IPS DF 6.9 (cell line): ENCODE measurements around the gene PDLIM7.

Experiments
- DNase-seq: peaks from one replicate; pipeline ENCODE4 v3.0.0-alpha.2; 2013; ENCODE audit warnings: low read depth, low spot score
- H3K27ac ChIP-seq: one replicate; pipeline ENCODE4 v1.5.1; 2013; ENCODE audit warnings: low read length, control low read depth
- H3K27me3 ChIP-seq: 2 replicates; pipeline ENCODE4 v1.6.1; 2013; ENCODE audit warnings: mild to moderate bottlenecking, low read length; ENCODE audit not compliant: control insufficient read depth, insufficient read depth
- H3K36me3 ChIP-seq: 2 replicates; pipeline ENCODE4 v1.6.1; 2013; ENCODE audit warnings: low read length; ENCODE audit not compliant: control insufficient read depth, insufficient read depth
- H3K4me1 ChIP-seq: 2 replicates; pipeline ENCODE4 v1.6.1; 2013; ENCODE audit warnings: low read length; ENCODE audit not compliant: control insufficient read depth, insufficient read depth
- H3K4me3 ChIP-seq: 2 replicates; pipeline ENCODE4 v1.5.1; 2013; ENCODE audit warnings: mild to moderate bottlenecking, low read length
- H3K9me3 ChIP-seq: 2 replicates; pipeline ENCODE4 v1.6.1; 2013; ENCODE audit warnings: low read length, inconsistent platforms; ENCODE audit not compliant: control insufficient read depth, insufficient read depth
- WGBS: extraction: QIAGEN DNeasy Blood & Tissue Kit; methylation state at CpG from one replicate; pipeline ENCODE4 v1.1.7; 2013; ENCODE audit warnings: mixed read lengths, missing lambda C conversion rate; ENCODE audit not compliant: insufficient read length, insufficient coverage; 5-methylcytosine and 5-hydroxymethylcytosine counted together

Gene PDLIM7, protein sequence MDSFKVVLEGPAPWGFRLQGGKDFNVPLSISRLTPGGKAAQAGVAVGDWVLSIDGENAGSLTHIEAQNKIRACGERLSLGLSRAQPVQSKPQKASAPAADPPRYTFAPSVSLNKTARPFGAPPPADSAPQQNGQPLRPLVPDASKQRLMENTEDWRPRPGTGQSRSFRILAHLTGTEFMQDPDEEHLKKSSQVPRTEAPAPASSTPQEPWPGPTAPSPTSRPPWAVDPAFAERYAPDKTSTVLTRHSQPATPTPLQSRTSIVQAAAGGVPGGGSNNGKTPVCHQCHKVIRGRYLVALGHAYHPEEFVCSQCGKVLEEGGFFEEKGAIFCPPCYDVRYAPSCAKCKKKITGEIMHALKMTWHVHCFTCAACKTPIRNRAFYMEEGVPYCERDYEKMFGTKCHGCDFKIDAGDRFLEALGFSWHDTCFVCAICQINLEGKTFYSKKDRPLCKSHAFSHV

DNA sequence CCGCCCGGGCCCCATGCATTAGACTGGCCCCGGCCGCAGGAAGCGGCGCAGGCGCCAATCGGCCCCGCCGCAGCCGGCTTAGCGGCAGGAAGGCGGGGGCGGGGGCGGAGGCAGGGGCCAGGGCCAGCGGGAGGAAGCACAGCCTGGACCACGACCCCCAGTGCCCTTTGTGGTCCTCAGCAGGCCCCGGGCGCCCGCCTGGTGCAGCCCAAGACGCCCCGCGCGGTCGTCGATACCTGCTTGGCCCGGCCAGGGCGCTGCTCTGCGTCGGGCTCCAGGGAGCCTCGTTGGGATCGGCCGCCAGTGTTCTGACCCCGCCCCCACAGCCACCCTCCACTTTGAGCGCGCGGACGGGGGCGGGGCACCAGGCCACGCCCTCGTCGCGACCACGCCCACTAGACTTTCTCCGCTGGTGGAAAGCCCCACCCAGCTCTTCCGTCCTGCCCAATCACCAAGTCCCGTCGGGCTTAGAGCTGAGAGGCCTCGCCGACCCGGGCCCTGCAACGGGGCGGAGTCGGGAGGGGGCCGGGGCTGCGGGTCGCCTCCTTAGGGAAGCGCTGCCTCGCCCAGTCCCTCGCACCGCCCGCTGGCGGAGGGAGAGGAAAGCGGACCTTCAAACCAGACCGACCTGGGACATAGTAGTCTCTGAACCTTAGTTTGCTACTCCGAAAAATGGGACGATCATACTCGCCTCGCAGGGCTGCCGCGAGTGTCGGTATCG lies at the start of gene PDLIM7:
Gene PDLIM7 (minus strand): TSS at position 313 of the 721 bp plus-strand sequence. CDS start 1,092 bp downstream, outside the sequence.
- no peak for DNase-seq
- H3K4me3 ChIP-seq, result peak within 1 kb of the TSS; percentile 53; the same call in 1 of the 2 replicates
- no CpG with 5 or more reads among the region's 73 CpGs for WGBS
- H3K27me3 ChIP-seq, result no peaks in the 10 kb centered on the region; the same call in 1 of the 2 replicates
- peaks cover 13% of the 10 kb centered on the region for H3K4me1 ChIP-seq
- H3K36me3 ChIP-seq, result no peaks in the 10 kb centered on the region
- H3K27ac ChIP-seq, result no peak within 1 kb of the TSS
- H3K9me3 ChIP-seq, result no peaks in the 10 kb centered on the region

DNA sequence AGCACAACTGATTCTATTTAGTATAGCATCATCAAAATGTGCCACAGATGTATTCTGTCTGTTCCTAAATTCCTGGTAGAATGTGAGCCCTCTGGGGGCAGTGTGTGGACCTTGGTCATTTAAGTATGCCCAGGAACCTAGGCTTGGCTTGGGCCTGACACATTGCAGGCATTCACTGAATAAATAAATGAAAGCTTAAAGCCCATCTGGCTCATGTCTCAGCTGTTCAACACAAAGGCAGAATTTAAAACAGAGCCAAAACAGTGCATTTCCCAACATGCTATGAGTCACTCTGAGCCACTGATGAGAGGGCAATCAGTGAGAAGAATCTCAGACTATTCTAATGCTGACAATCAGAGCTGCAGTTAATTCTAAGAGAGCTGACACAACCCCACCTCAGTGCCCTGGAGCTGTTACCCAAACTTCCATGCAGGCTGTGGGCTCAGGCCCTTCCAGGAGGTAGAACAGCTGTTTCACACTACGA lies 48.9 kb upstream of the PDLIM7 start:
- no peak for DNase-seq
- Histone ChIP-seq H3K9me3 (no peaks in the 10 kb centered on the region), H3K4me3 (no peak overlapping the region), H3K27me3 (no peaks in the 10 kb centered on the region), H3K36me3 (peaks cover 2% of the 10 kb centered on the region; the same call in 1 of the 2 replicates), H3K4me1 (no peaks in the 10 kb centered on the region), H3K27ac (no peak overlapping the region)
- no CpG with 5 or more reads among the region's 1 CpG for WGBS

DNA sequence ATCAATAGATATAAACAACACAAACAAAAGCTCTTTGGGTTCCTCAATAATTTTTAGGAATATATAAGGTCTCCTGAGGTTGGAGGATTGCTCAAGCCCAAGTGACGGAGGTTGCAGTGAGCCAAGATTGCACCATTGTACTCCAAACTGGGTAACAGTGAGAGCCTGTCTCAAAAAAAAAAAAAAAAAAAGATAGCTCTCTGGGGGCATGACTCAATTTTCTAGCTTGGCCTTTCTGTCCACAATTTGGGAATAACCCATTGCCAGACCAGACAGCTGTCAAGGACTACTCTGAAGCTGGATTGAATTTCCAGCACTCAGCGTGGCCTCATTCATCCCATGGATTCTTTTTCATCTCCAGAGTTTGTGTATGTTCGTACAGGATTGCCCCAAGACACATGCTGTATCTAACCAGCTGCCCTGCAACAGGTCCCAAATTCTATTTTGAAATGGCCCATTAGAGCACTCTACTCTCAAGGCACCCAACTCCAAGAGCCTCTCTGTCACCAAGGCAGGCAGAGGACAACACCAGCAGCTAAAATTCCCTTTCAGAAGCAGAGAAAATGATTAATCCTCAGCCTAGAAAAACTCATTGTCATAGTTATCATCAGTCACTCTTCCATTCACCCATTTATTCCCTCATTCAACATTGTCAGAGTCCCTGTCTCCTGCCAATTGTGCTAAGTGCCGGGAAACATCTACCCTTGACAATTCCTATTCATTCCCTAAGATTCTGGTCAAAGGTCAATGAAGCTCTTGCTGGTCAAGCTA lies 48.3 kb upstream of the PDLIM7 start:
- Histone ChIP-seq H3K4me1 (no peaks in the 10 kb centered on the region), H3K9me3 (no peaks in the 10 kb centered on the region), H3K36me3 (peaks cover 2% of the 10 kb centered on the region; the same call in 1 of the 2 replicates), H3K27ac (no peak overlapping the region), H3K4me3 (no peak overlapping the region), H3K27me3 (no peaks in the 10 kb centered on the region)
- DNase-seq, result no peak
- WGBS, result no CpG with 5 or more reads among the region's 4 CpGs

DNA sequence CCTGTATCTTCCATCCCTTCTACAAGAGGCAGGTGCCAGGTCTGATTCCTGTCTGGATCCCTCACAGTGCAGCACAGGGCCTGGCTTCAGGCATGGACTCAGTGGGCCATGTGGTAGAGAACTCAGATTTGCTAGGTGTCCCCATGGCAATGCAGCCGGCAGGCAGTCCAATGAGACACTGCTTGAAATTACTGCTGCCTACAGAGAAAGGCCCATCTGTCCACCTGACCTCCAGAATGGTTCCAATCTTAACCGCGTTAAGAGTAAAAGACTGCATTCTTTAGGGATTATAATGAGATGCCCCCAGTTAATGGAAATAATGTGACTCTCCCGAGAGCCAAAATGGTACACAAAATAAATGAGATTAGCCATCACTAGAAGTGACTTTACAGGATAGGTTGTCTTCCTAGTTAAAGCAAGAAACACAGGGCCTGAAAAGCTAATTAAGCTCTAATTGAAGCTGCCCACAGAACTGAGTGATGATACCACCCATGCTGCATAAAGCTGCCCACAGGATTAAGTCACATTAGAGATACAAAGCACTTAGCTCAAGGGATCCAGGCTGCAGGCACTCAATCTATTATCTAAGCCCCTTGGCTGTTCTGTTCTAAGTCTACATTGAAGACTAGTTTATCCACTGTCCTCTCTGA lies 45.5 kb upstream of the PDLIM7 start:
- Histone ChIP-seq H3K36me3 (peaks cover 8% of the 10 kb centered on the region; the same call in 1 of the 2 replicates), H3K4me1 (no peaks in the 10 kb centered on the region), H3K4me3 (no peak overlapping the region), H3K27me3 (no peaks in the 10 kb centered on the region), H3K9me3 (no peaks in the 10 kb centered on the region), H3K27ac (no peak overlapping the region)
- WGBS, result no CpG with 5 or more reads among the region's 4 CpGs
- no peak for DNase-seq

DNA sequence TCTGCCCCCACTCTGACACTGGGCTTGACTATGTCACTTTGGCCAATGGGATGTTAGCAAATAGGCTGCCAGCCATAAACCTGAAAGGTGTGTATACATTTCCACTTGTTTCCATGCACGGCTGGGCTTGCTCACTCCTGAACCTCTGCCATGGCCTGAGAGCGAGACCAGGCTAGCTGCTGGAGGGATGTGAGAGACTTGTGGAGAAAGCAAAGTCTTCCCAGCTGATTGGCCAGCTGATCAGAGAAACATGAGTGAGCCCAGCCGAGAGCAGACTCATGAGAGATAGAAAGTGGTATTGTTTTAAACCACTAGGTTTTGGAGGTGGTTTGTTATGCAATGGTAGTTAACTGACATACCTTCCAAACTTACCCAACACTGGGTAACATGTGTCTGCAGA lies 43.0 kb upstream of the PDLIM7 start:
- no peak for DNase-seq
- H3K36me3 ChIP-seq, result peaks cover 15% of the 10 kb centered on the region; the same call in 1 of the 2 replicates
- WGBS, result no CpG with 5 or more reads among the region's 3 CpGs

DNA sequence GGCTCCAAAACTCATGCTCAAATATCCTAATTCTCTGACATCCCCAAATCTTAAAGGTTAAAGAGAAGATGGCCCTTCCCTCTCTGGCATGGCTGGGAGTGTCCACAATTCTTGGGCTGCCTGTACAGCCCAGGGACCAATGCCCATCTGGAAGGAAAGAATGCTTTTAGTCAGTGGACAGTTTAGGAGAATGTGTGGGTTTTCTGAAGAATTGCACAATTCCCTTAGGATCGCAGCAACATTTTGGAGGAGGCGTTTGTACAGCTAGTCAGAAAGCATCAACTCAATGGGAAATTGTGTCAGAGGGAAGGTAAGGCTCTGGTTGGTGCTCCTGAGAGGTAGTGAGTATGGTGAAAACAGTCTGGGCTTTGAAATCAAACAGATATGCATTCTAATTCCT lies 42.0 kb upstream of the PDLIM7 start:
- no peak for DNase-seq
- no peaks in the 10 kb centered on the region for H3K27me3 ChIP-seq
- H3K36me3 ChIP-seq, result peaks cover 15% of the 10 kb centered on the region; the same call in 1 of the 2 replicates
- H3K4me3 ChIP-seq, result no peak overlapping the region
- H3K4me1 ChIP-seq, result no peaks in the 10 kb centered on the region
- H3K27ac ChIP-seq, result no peak overlapping the region
- H3K9me3 ChIP-seq, result no peaks in the 10 kb centered on the region
- WGBS, result no CpG with 5 or more reads among the region's 2 CpGs

More for the DNA sequence above, 43.0 kb upstream of the PDLIM7 start:
- Histone ChIP-seq H3K4me1 (no peaks in the 10 kb centered on the region), H3K9me3 (no peaks in the 10 kb centered on the region), H3K27me3 (no peaks in the 10 kb centered on the region), H3K4me3 (no peak overlapping the region), H3K27ac (no peak overlapping the region)

DNA sequence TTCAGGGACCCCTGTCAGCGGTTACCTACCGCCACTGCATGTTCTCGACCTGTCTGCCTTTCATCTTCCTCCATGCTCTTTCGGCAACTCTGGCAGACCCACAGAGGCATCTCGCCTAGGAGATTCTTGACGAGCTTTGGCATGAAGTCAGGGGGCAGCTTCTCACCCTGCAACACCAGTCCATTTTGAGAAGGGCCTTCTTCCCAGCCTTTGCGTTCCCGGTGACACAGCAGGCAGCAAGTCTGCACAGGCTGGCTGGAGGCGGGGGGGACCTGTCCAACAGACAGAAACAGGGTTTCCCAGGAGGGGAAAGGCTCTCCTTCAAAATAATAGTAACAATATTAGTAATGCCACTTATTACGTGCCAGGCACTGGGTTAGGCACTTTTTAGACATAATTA lies 41.5 kb upstream of the PDLIM7 start:
- H3K4me1 ChIP-seq, result no peaks in the 10 kb centered on the region
- no peak overlapping the region for H3K27ac ChIP-seq
- H3K9me3 ChIP-seq, result no peaks in the 10 kb centered on the region
- H3K4me3 ChIP-seq, result no peak overlapping the region
- no CpG with 5 or more reads among the region's 10 CpGs for WGBS
- no peaks in the 10 kb centered on the region for H3K27me3 ChIP-seq
- peaks cover 15% of the 10 kb centered on the region; the same call in 1 of the 2 replicates for H3K36me3 ChIP-seq
- DNase-seq, result no peak

DNA sequence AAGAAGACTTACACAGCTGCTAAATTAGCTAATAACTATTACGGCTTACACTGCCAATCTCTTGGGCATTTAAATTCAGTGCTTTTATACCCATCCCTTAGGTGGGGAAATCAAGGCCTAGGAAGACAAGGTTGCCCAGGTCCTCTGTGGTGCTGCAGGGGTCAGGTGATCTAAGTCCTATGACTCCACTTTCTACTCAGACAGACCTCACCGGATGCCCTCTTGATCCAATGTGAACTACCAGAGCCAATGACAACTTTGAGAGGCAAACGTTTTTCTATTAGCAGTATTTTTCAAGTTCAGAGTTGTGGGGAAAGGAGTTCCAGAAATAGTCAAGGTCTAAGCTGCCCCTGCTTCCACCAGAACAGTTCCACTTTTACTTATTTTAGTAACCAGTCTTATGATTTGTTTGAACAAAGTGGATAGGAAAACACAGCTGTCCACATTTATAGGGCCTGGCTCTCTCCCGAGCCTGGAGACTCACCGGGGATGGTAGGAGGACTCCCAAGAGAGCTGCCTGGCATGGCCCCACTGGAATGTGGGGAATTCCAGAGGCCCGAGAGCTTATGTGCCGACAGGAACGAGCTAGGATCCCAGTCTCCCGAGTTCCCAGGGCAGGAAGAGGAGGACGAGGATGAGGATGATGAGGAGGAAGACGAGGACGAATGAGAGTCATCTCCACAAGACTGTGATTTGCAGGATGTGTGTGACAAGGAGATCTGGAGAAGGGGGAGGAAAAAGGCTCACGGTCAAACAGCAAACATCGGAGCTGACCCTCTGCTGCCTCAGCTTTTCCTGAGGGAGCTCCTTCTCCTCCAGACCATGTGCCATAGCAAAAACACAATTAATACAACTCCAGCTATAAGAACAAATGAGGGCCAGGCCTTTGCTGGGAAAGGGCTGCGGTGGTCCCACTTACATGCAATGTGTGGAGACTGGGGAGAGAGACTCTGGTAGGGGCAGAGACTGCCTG lies 40.3 kb upstream of the PDLIM7 start:
- H3K4me3 ChIP-seq, result no peak overlapping the region
- no peaks in the 10 kb centered on the region for H3K27me3 ChIP-seq
- no peaks in the 10 kb centered on the region for H3K4me1 ChIP-seq
- no peak overlapping the region for H3K27ac ChIP-seq
- no CpG with 5 or more reads among the region's 15 CpGs for WGBS
- no peak for DNase-seq
- no peaks in the 10 kb centered on the region for H3K9me3 ChIP-seq
- H3K36me3 ChIP-seq, result peaks cover 15% of the 10 kb centered on the region; the same call in 1 of the 2 replicates

DNA sequence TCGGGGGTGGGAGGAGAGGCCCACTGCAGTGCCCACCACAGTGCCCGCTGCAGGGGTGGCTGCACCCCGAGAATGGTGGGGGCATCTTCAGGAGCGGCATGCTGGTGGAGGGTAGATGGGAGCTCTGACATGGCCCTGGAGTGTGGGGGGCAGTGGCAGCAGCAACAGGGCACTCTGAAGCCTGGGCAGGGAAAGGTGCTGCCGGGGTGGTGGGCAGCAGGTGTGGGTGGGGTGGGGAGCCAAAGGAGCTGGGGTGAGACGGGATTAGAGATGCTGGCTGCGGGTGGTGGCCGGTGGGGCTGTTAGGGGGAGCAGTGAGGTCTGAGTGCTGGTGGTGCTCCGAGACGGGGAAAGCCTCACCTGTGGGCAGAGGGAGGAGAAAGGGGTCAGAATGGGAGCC lies 39.0 kb upstream of the PDLIM7 start:
- Histone ChIP-seq H3K27me3 (no peaks in the 10 kb centered on the region), H3K4me1 (no peaks in the 10 kb centered on the region), H3K9me3 (no peaks in the 10 kb centered on the region), H3K4me3 (no peak overlapping the region), H3K36me3 (peaks cover 19% of the 10 kb centered on the region), H3K27ac (no peak overlapping the region)
- no peak for DNase-seq
- no CpG with 5 or more reads among the region's 10 CpGs for WGBS
